Keratinocyte (primary cell): Measurements from ENCODE around the gene PIM3. TPM values are rescaled to one million over a fixed set of nuclear protein-coding genes. Genes with fewer than 3 reads are reported as not detected.

Source experiments
- DNase-seq: peaks from one replicate; pipeline ENCODE4 v3.0.0-alpha.2; 2011; ENCODE audit warnings: low read depth, missing footprints, low spot score
- FAIRE-seq: peaks from 2 replicates; lab custom pipeline; 2011; peaks lifted over from hg19 to GRCh38; lab: Jason Lieb, UNC
- H2AFZ ChIP-seq: 2 replicates; pipeline ENCODE4 v1.6.0; 2012; ENCODE audit warnings: low read length, control low read depth, inconsistent platforms; ENCODE audit not compliant: control insufficient read depth
- H3K27ac ChIP-seq: 2 replicates; pipeline ENCODE4 v1.5.1; 2011; ENCODE audit warnings: low read length; ENCODE audit not compliant: control insufficient read depth, insufficient read depth
- H3K27me3 ChIP-seq: 3 replicates; pipeline ENCODE4 v1.6.0; 2011; ENCODE audit warnings: low read length; ENCODE audit not compliant: control insufficient read depth, insufficient read depth; ENCODE audit errors: extremely low read depth
- H3K36me3 ChIP-seq, 2 experiments: 2 replicates in 1 of 2; 3 replicates in 1 of 2; pipeline ENCODE4 v1.5.1; 2011; ENCODE audit warnings: low read length in 2 of 2, mild to moderate bottlenecking in 1 of 2; ENCODE audit not compliant: control insufficient read depth in 2 of 2, insufficient read depth in 2 of 2; ENCODE audit errors: extremely low read depth in 1 of 2
- H3K4me1 ChIP-seq: 3 replicates; pipeline ENCODE4 v1.5.1; 2011; ENCODE audit warnings: low read length; ENCODE audit not compliant: control insufficient read depth, insufficient read depth; ENCODE audit errors: extremely low read depth
- H3K4me2 ChIP-seq: 3 replicates; pipeline ENCODE4 v1.6.0; 2011; ENCODE audit warnings: low read depth, low read length; ENCODE audit not compliant: control insufficient read depth, insufficient read depth; ENCODE audit errors: extremely low read depth
- H3K4me3 ChIP-seq, 3 experiments: fragments of 200-600 bp in 1 of 3; sonication (generic) in 1 of 3; 2 replicates in 2 of 3; 3 replicates in 1 of 3; pipeline ENCODE4 v1.5.1; 2011 to 2016; ENCODE audit warnings: low read length in 3 of 3, mild to moderate bottlenecking in 3 of 3, control low read depth in 2 of 3, inconsistent platforms in 1 of 3, low read depth in 1 of 3, mixed read lengths in 1 of 3, mixed run types in 1 of 3, moderate library complexity in 1 of 3; ENCODE audit not compliant: control insufficient read depth in 2 of 3, insufficient read depth in 2 of 3; ENCODE audit errors: extremely low read depth in 1 of 3
- H3K79me2 ChIP-seq: 2 replicates; pipeline ENCODE4 v1.6.0; 2012; ENCODE audit warnings: low read length; ENCODE audit not compliant: control insufficient read depth, insufficient read depth
- H3K9ac ChIP-seq: 3 replicates; pipeline ENCODE4 v1.6.0; 2011; ENCODE audit warnings: low read length; ENCODE audit not compliant: control insufficient read depth, insufficient read depth; ENCODE audit errors: extremely low read depth
- H3K9me1 ChIP-seq: 3 replicates; pipeline ENCODE4 v1.6.0; 2011; ENCODE audit warnings: low read length; ENCODE audit not compliant: control insufficient read depth, insufficient read depth; ENCODE audit errors: extremely low read depth
- H3K9me3 ChIP-seq: 2 replicates; pipeline ENCODE4 v1.5.1; 2012; ENCODE audit warnings: low read depth, low read length; ENCODE audit not compliant: control insufficient read depth
- H4K20me1 ChIP-seq: 3 replicates; pipeline ENCODE4 v1.6.0; 2011; ENCODE audit warnings: low read length; ENCODE audit not compliant: control insufficient read depth, insufficient read depth; ENCODE audit errors: extremely low read depth
- EZH2 ChIP-seq: IDR thresholded peaks from one replicate; pipeline ENCODE4 v1.6.1; 2012; ENCODE audit warnings: inconsistent platforms, mild to moderate bottlenecking, low read length, moderate library complexity
- dilution Hi-C: fragments of 300-500 bp; cut with MboI; formaldehyde crosslinking; loops from one replicate; pipeline ENCODE4 v1.7.0; 2020; ENCODE audit warnings: low sequenced_read_pairs; ENCODE audit not compliant: extremely low pct_ligation_motif_present
- polyA plus RNA-seq, 5 experiments: library from polyadenylated mRNA; depleted of rRNA in 3 of 5; stranded (reverse) in 3 of 5; stranded (forward) in 1 of 5; unstranded in 1 of 5; fragments of >200 nt; gene quantifications; 1 replicate in 1 of 5; 2 replicates in 3 of 5; 3 replicates in 1 of 5; pipeline versions ENCODE4 v1.2.1 to v1.2.3, GENCODE V29; 2011 to 2012; ENCODE audit warnings: missing spikeins in 2 of 5, low read depth in 1 of 5, low replicate concordance in 1 of 5
- TF ChIP-seq, protein P1 (sequence below), 3 experiments: IDR thresholded peaks in 1 of 3; conservative IDR thresholded peaks in 1 of 3; optimal IDR thresholded peaks in 1 of 3; 2 replicates in 2 of 3; 3 replicates in 1 of 3; pipeline versions ENCODE3 to v1.5.1; 2011; ENCODE audit warnings: low read length in 3 of 3, mild to moderate bottlenecking in 3 of 3, moderate library complexity in 2 of 3, control low read depth in 1 of 3, inconsistent platforms in 1 of 3; ENCODE audit not compliant: insufficient read depth in 2 of 3; ENCODE audit errors: extremely low read depth in 1 of 3

Gene PIM3
- polyA plus RNA-seq, 1 donor (not counting 4 experiments of a cell fraction or from before 2014, with no cell fraction given) = 3.4 TPM

DNA sequence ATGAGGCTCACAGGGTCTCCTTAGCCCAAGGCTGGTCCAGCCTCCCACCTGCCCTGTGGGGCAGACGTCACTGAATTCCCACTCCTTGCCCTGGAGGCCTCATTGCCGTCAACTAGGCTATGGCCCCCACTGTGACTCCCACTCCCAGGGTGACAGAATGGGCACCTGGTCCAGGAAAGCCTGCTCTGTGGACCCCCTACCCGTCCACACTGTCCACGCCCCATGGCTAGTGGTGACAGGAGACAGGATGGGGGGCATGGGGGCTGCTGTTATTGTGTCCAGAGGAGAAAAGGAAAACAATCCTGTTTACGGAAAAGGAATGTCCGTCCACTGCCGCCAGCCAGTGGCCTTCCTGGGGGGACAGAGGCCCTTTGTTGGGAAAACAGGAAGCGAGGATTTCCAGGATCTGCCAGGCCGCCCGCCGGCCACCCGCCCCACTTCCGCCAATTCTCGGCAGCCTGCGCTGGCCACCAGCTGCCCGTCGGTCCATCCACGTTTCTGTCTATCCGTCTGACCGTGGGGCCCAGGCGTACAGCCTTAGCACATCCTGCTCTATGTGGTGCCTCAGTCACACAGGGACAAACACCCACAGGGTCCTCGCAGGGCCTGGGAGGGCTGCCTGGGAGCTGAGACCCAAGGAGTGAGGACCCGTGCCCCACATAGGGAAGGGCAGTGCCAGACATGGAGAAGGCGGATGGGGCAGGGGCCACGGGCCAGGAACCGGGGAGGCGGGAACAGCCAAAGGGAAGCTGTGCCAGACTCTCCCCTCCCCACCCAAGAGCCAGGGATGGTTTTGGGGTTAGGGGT lies 22.6 kb upstream of the PIM3 start:
- DNase-seq = no peak
- Histone ChIP-seq H3K9me3 (no peaks in the 10 kb centered on the region), H4K20me1 (no peaks in the 10 kb centered on the region), H3K27me3 (peaks cover 6% of the 10 kb centered on the region), H3K79me2 (no peaks in the 10 kb centered on the region), H3K4me2 (no peak overlapping the region), H3K4me3 (no peak overlapping the region), H3K9ac (no peak overlapping the region), H3K4me1 (peaks cover 14% of the 10 kb centered on the region), H3K27ac (no peak overlapping the region), H3K9me1 (no peaks in the 10 kb centered on the region), H2AFZ (no peak overlapping the region), H3K36me3 (no peaks in the 10 kb centered on the region)
- TF ChIP-seq, protein P1, sequence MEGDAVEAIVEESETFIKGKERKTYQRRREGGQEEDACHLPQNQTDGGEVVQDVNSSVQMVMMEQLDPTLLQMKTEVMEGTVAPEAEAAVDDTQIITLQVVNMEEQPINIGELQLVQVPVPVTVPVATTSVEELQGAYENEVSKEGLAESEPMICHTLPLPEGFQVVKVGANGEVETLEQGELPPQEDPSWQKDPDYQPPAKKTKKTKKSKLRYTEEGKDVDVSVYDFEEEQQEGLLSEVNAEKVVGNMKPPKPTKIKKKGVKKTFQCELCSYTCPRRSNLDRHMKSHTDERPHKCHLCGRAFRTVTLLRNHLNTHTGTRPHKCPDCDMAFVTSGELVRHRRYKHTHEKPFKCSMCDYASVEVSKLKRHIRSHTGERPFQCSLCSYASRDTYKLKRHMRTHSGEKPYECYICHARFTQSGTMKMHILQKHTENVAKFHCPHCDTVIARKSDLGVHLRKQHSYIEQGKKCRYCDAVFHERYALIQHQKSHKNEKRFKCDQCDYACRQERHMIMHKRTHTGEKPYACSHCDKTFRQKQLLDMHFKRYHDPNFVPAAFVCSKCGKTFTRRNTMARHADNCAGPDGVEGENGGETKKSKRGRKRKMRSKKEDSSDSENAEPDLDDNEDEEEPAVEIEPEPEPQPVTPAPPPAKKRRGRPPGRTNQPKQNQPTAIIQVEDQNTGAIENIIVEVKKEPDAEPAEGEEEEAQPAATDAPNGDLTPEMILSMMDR (optimal IDR thresholded peaks at IDR 0.05 in 1 of 3, IDR thresholded peaks at IDR 0.05 in 1 of 3, conservative IDR thresholded peaks at IDR 0.05 in 1 of 3; ENCODE audit: extremely low read depth in 1 of 3, insufficient read depth in 2 of 3, low read length in 3 of 3) = no peak
- TF ChIP-seq EZH2 = no peak
- dilution Hi-C loops = no loop called here
- FAIRE-seq = no peak

DNA sequence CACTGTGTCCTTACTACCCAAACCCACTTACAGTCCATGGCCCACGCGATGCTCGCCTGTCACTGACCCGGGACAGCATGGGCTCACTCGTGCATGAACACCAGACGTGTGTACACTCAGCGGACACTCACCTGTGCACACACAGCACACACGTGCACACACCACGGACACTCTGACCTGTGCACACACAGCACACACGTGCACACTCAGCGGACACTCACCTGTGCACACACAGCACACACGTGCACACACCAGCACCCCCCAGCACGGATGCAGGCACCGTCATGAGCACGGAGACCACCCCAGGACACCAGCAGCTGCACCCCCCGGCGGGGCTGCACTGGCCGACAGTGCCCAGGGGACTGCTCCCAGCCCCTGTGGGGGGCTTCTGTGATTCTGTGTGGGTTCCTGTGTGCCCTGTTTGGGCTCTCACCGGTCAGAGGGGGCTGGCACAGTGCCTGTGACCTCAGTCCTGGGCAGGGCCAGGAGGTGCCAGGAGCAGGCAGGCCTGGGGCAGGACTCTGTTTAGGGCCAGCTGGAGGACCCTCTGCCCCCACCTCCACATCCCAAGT lies 21.9 kb upstream of the PIM3 start:
- TF ChIP-seq, protein P1 (optimal IDR thresholded peaks at IDR 0.05 in 1 of 3, IDR thresholded peaks at IDR 0.05 in 1 of 3, conservative IDR thresholded peaks at IDR 0.05 in 1 of 3; ENCODE audit: extremely low read depth in 1 of 3, insufficient read depth in 2 of 3, low read length in 3 of 3) = no peak
- TF ChIP-seq EZH2 = no peak
- H3K9me1 ChIP-seq = no peaks in the 10 kb centered on the region
- H3K79me2 ChIP-seq = no peaks in the 10 kb centered on the region
- no peak overlapping the region for H3K4me2 ChIP-seq
- FAIRE-seq (no peak), DNase-seq (no peak)
- H3K27ac ChIP-seq = no peak overlapping the region
- no peak overlapping the region for H3K4me3 ChIP-seq
- no peak overlapping the region for H2AFZ ChIP-seq
- no peaks in the 10 kb centered on the region for H3K36me3 ChIP-seq
- H3K9me3 ChIP-seq = no peaks in the 10 kb centered on the region
- H4K20me1 ChIP-seq = no peaks in the 10 kb centered on the region
- H3K9ac ChIP-seq = no peak overlapping the region
- H3K27me3 ChIP-seq = peaks cover 6% of the 10 kb centered on the region
- dilution Hi-C loops = no loop called here
- peaks cover 14% of the 10 kb centered on the region for H3K4me1 ChIP-seq
